ENCODE data around the gene CDCA3. TPM values are rescaled to one million over a fixed set of nuclear protein-coding genes. Genes with fewer than 3 reads are reported as not detected.

Gene CDCA3
- total and polyA plus RNA-seq, 2 of the 13 experiments (the other 11 are each of a cell fraction or from before 2014, with no cell fraction given), result 32.7 to 56.5 TPM

- Histone ChIP-seq H3K9ac (ENCODE audit: insufficient read depth, low read depth, low read length) (no peak overlapping the region), H3K27me3 (ENCODE audit: control insufficient read depth in 1 of 2, insufficient read depth in 2 of 2, low read length in 2 of 2) (peaks cover 5 to 34% of the 10 kb centered on the region in 2 experiments; a peak in 4 of 5 replicates), H3K4me2 (ENCODE audit: low read depth, low read length) (no peak overlapping the region), H3K79me2 (ENCODE audit: insufficient read depth, low read length) (no peaks in the 10 kb centered on the region), H4K20me1 (ENCODE audit: insufficient read depth, low read length) (no peaks in the 10 kb centered on the region), H2AFZ (ENCODE audit: low read length) (no peak overlapping the region), H3K27ac (ENCODE audit: extremely low read length, insufficient read depth, low read length) (no peak overlapping the region), H3K36me3 (replicated peaks in 1 of 2; ENCODE audit: control insufficient read depth in 1 of 2, insufficient read depth in 2 of 2, low read length in 2 of 2) (no peaks in the 10 kb centered on the region), H3K9me3 (ENCODE audit: low read length) (no peaks in the 10 kb centered on the region), H3K4me1 (ENCODE audit: insufficient read depth, low read length) (peaks cover 42% of the 10 kb centered on the region), H3K4me3 (replicated peaks in 1 of 3; ENCODE audit: insufficient read depth in 1 of 3, low read depth in 2 of 3, low read length in 3 of 3) (no peak overlapping the region)
- WGBS (ENCODE audit: low lambda C conversion rate), result 25% methylated on average over 8 of the region's 8 CpGs
- no peak for ATAC-seq
- intact Hi-C loops (cut with micrococcal nuclease; ENCODE audit: unreplicated experiment) (no loop called here), in situ Hi-C loops (cut with HindIII; ENCODE audit: extremely low pct_ligation_motif_present, low pct_unique_long_range_greater_than_20kb) (no loop called here)
- BruUV-seq (replicated peaks), result no TSS peak
- ChIA-PET CTCF (ENCODE audit: low intra/inter-chr PET ratio, low total read pairs) (no interaction called here), POLR2A (no interaction called here)
- no peak for DNase-seq (ENCODE audit: low spot score)
- TF ChIP-seq RBAK (CRISPR knock-in tag; IDR thresholded peaks at IDR 0.05) (no peak), POLR2A (IDR thresholded peaks at IDR 0.05; ENCODE audit: insufficient read depth in 1 of 2, low read depth in 2 of 2, low read length in 2 of 2) (peak in 1 of 2 experiments; percentile 8; a peak in 1 of 4 replicates)
- FAIRE-seq, result no peak
These were observed 34.0 kb downstream of the CDCA3 start for GRCh38 chr12:6817098-6817497.

DNA sequence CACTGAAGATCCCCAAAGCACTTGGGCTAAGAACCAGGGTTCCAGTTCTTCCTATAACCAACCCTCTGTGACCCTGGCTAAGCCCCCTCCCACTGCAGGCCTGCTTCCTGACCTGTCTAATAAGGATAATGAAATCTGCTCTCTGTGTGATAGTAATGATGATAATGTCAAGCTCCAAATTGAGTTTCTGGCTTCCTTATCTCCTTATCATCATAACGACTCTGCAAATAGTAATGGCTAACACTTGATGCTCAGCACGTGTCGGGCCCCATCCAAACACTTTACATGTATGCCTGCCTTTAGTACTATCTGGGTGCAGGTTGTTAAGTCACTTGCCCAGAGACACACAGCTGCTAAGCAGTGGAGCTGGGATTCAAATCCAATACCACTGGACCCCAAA is 34.5 kb downstream of the CDCA3 start:
- 10% methylated on average over 3 of the region's 3 CpGs for WGBS (ENCODE audit: low lambda C conversion rate)
- ChIA-PET POLR2A (no interaction called here), CTCF (ENCODE audit: low intra/inter-chr PET ratio, low total read pairs) (no interaction called here)
- intact Hi-C loops (cut with micrococcal nuclease; ENCODE audit: unreplicated experiment), result no loop called here
- FAIRE-seq (no peak), ATAC-seq (no peak), DNase-seq (ENCODE audit: low spot score) (no peak)
- H3K4me3 ChIP-seq (replicated peaks in 1 of 3; ENCODE audit: insufficient read depth in 1 of 3, low read depth in 2 of 3, low read length in 3 of 3), result no peak overlapping the region
- TF ChIP-seq ZNF567 (CRISPR knock-in tag; IDR thresholded peaks at IDR 0.05; ENCODE audit: borderline replicate concordance) (no peak), NR2F1 (CRISPR knock-in tag; IDR thresholded peaks at IDR 0.05) (no peak), CHCHD3 (CRISPR knock-in tag; IDR thresholded peaks at IDR 0.05) (no peak), TRIM24 (CRISPR knock-in tag; IDR thresholded peaks at IDR 0.05) (no peak)
- no peaks in the 10 kb centered on the region for H3K36me3 ChIP-seq (replicated peaks in 1 of 2; ENCODE audit: control insufficient read depth in 1 of 2, insufficient read depth in 2 of 2, low read length in 2 of 2)
- no peak overlapping the region for H3K4me2 ChIP-seq (ENCODE audit: low read depth, low read length)
- no peaks in the 10 kb centered on the region for H3K79me2 ChIP-seq (ENCODE audit: insufficient read depth, low read length)
- in situ Hi-C loops (cut with HindIII; ENCODE audit: extremely low pct_ligation_motif_present, low pct_unique_long_range_greater_than_20kb), result no loop called here
- peaks cover 38% of the 10 kb centered on the region for H3K4me1 ChIP-seq (ENCODE audit: insufficient read depth, low read length)
- H3K27ac ChIP-seq (ENCODE audit: extremely low read length, insufficient read depth, low read length), result no peak overlapping the region
- no TSS peak for BruUV-seq (replicated peaks)
- no peaks in the 10 kb centered on the region for H4K20me1 ChIP-seq (ENCODE audit: insufficient read depth, low read length)
- no peaks in the 10 kb centered on the region for H3K9me3 ChIP-seq (ENCODE audit: low read length)
- no peak overlapping the region for H3K9ac ChIP-seq (ENCODE audit: insufficient read depth, low read depth, low read length)
- peaks cover 5 to 34% of the 10 kb centered on the region in 2 experiments; a peak in 4 of 5 replicates for H3K27me3 ChIP-seq (ENCODE audit: control insufficient read depth in 1 of 2, insufficient read depth in 2 of 2, low read length in 2 of 2)
- no peak overlapping the region for H2AFZ ChIP-seq (ENCODE audit: low read length)

Data from HepG2 (cell line).